ENCODE data around the gene ADAMTS9. TPM values are rescaled to one million over a fixed set of nuclear protein-coding genes. Genes with fewer than 3 reads are reported as not detected.

The ADAMTS9 gene
- total and polyA plus RNA-seq, 2 of the 13 experiments (the other 11 are each of a cell fraction or from before 2014, with no cell fraction given), result 0.02 to 0.09 TPM

DNA sequence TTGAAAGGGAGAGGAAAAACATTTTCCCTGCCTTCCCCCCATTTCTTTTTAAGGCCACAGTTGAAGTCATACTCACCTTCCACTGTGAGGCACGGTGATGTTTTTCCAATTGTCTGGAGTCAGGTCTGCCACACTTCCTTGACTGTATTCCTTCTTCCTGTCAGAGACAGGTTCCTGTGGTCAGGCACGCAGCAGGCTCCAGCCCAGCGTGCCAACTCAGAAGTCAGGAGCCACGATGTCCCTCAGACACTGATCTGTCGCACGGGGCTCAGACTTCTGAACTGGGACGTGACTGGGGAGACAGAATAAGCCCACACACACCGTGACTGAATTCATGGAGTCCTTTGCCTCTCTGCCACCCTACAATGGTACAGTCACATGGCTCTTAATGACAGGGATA is 41.2 kb upstream of the ADAMTS9 start:
- ChIA-PET POLR2A (no interaction called here), CTCF (ENCODE audit: low intra/inter-chr PET ratio, low total read pairs) (no interaction called here)
- H3K36me3 ChIP-seq (replicated peaks in 1 of 2; ENCODE audit: control insufficient read depth in 1 of 2, insufficient read depth in 2 of 2, low read length in 2 of 2), result no peaks in the 10 kb centered on the region
- intact Hi-C loops (cut with micrococcal nuclease; ENCODE audit: unreplicated experiment), result no loop called here
- no peak overlapping the region for H2AFZ ChIP-seq (ENCODE audit: low read length)
- no peak overlapping the region for H3K4me3 ChIP-seq (replicated peaks in 1 of 3; ENCODE audit: insufficient read depth in 1 of 3, low read depth in 2 of 3, low read length in 3 of 3)
- H3K4me2 ChIP-seq (ENCODE audit: low read depth, low read length), result no peak overlapping the region
- H3K27me3 ChIP-seq (ENCODE audit: control insufficient read depth in 1 of 2, insufficient read depth in 2 of 2, low read length in 2 of 2), result peaks cover 0 to 3% of the 10 kb centered on the region in 2 experiments; a peak in 1 of 5 replicates
- no peak for ATAC-seq
- in situ Hi-C loops (cut with HindIII; ENCODE audit: extremely low pct_ligation_motif_present, low pct_unique_long_range_greater_than_20kb), result no loop called here
- H3K9me3 ChIP-seq (ENCODE audit: low read length), result no peaks in the 10 kb centered on the region
- no peak overlapping the region for H3K27ac ChIP-seq (ENCODE audit: extremely low read length, insufficient read depth, low read length)
- H3K4me1 ChIP-seq (ENCODE audit: insufficient read depth, low read length), result no peaks in the 10 kb centered on the region
- H3K79me2 ChIP-seq (ENCODE audit: insufficient read depth, low read length), result no peaks in the 10 kb centered on the region
- no peak overlapping the region for H3K9ac ChIP-seq (ENCODE audit: insufficient read depth, low read depth, low read length)
- no peaks in the 10 kb centered on the region for H4K20me1 ChIP-seq (ENCODE audit: insufficient read depth, low read length)
- no peak for FAIRE-seq
- no TSS peak for BruUV-seq (replicated peaks)
- 28% methylated on average over 5 of the region's 8 CpGs for WGBS (ENCODE audit: low lambda C conversion rate)
- DNase-seq (ENCODE audit: low spot score), result no peak
- TF ChIP-seq ZNF224 (CRISPR knock-in tag; IDR thresholded peaks at IDR 0.05), result no peak
- TF ChIP-seq ZNF430 (CRISPR knock-in tag; IDR thresholded peaks at IDR 0.05), result no peak
- TF ChIP-seq MLX (CRISPR knock-in tag; IDR thresholded peaks at IDR 0.05), result no peak
- no peak for TF ChIP-seq IRF9 (CRISPR knock-in tag; IDR thresholded peaks at IDR 0.05; ENCODE audit: borderline replicate concordance)
- TF ChIP-seq ZNF124 (CRISPR knock-in tag; IDR thresholded peaks at IDR 0.05), result no peak
- no peak for TF ChIP-seq ZNF484 (CRISPR knock-in tag; IDR thresholded peaks at IDR 0.05; ENCODE audit: borderline replicate concordance, low read depth)
- no peak for TF ChIP-seq ZNF12 (CRISPR knock-in tag; IDR thresholded peaks at IDR 0.05)
- TF ChIP-seq ATF1 (CRISPR knock-in tag; IDR thresholded peaks at IDR 0.05), result no peak
- TF ChIP-seq ZNF354B (CRISPR knock-in tag; IDR thresholded peaks at IDR 0.05), result no peak
- no peak for TF ChIP-seq ZIK1 (CRISPR knock-in tag; IDR thresholded peaks at IDR 0.05; ENCODE audit: borderline replicate concordance, low read depth)
- no peak for TF ChIP-seq PCBP1 (IDR thresholded peaks at IDR 0.05; ENCODE audit: borderline replicate concordance, low read depth, low read length)
- no peak for TF ChIP-seq SALL2 (CRISPR knock-in tag; IDR thresholded peaks at IDR 0.05)
- TF ChIP-seq SNAPC4 (CRISPR knock-in tag; IDR thresholded peaks at IDR 0.05), result no peak
- TF ChIP-seq PTBP1 (IDR thresholded peaks at IDR 0.05; ENCODE audit: low read depth, low read length, poor library complexity, severe bottlenecking), result no peak
- TF ChIP-seq ATF2 (CRISPR knock-in tag; IDR thresholded peaks at IDR 0.05), result no peak
- TF ChIP-seq ZBTB26 (CRISPR knock-in tag; IDR thresholded peaks at IDR 0.05; ENCODE audit: borderline replicate concordance), result no peak
- no peak for TF ChIP-seq ZNF44 (CRISPR knock-in tag; IDR thresholded peaks at IDR 0.05)
